ENCODE data around the gene NDUFS2.

Gene NDUFS2

DNA sequence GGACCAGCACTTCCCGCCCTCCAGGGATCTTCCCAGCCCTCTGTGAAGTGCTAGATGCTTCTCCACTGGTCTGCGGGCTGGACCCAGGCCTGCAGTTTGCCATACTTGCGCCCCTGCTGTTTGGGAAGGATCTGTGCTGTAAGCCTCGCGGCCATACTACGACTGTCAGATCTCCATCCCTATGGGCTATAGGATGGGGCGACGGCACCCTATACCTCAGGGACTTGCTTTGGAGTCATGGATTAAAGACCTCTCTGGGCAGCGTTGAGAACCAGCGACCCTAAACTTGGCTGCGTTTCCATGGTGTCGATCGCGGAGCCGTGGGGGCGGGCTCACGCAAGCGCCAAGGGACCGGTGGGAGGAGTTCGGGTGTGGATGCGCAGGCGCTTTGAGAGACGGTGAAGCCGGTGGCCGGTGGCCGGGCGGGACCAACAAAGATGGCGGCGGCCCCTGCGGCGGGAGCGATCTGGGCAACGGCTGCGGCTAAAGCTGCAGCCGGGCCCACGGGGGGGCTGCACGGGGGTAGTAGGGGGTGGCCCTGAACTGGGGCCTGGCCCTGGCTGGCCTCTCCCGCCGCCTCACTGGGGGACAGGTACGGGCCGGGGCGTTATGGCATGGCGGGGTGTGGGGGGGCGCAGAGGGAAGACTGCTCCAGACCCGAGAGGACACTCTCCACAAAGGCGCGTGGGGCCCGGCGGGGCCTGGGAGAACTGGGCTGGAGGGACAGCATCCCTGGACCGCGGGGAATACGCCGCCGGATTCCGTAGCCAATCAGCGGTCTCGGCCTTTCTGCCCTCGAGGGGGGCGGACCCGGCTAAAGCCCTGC is 42.9 kb upstream of the NDUFS2 start, which contains the start of gene USP21:
TSS of gene USP21 (plus strand) at position 414 of the 826 bp plus-strand sequence. CDS start 1,141 bp downstream, outside the sequence.
- TF ChIP-seq, protein P1, sequence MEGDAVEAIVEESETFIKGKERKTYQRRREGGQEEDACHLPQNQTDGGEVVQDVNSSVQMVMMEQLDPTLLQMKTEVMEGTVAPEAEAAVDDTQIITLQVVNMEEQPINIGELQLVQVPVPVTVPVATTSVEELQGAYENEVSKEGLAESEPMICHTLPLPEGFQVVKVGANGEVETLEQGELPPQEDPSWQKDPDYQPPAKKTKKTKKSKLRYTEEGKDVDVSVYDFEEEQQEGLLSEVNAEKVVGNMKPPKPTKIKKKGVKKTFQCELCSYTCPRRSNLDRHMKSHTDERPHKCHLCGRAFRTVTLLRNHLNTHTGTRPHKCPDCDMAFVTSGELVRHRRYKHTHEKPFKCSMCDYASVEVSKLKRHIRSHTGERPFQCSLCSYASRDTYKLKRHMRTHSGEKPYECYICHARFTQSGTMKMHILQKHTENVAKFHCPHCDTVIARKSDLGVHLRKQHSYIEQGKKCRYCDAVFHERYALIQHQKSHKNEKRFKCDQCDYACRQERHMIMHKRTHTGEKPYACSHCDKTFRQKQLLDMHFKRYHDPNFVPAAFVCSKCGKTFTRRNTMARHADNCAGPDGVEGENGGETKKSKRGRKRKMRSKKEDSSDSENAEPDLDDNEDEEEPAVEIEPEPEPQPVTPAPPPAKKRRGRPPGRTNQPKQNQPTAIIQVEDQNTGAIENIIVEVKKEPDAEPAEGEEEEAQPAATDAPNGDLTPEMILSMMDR (IDR thresholded peaks at IDR 0.05; ENCODE audit: insufficient read depth, low read length, missing control alignments), result peak; percentile 38
- DNase-seq (ENCODE audit: low read depth, low spot score), result no peak
- POLR2A ChIA-PET, result interaction anchor here (1.0 kb wide), 1 partner anchor 39 kb away, joined by 3 read pairs; the partner anchor contains the start of gene ADAMTS4
- CTCF ChIA-PET, result interaction anchor here (2.4 to 2.7 kb wide), 2 partner anchors 21 to 26 kb away, joined by 9 to 10 read pairs; partner anchors contain the start of gene DEDD
- H3K4me3 ChIP-seq (ENCODE audit: low read depth, low read length), result peak within 1 kb of the TSS; percentile 90

DNA sequence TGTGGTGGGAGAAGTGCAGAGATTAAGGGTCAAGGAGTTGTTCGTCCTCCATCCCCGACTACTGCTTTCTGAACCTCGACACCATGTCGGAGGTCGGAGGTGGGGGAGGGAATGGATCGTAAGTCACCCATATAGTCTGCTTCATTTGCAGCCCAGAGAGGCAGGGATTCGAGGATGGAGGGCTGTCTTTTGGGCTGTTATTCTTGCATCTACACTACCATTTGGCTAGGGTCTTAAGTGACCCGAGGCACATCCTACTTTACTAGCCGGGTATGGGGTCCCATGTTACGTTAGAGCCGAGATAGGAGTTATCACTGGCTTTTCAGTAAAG is 42.3 kb upstream of the NDUFS2 start:
- TF ChIP-seq, protein P1 (IDR thresholded peaks at IDR 0.05; ENCODE audit: insufficient read depth, low read length, missing control alignments), result no peak
- ChIA-PET CTCF (interaction anchor here (2.7 kb wide), 1 partner anchor 26 kb away, joined by 9 read pairs; the partner anchor contains the start of gene DEDD), POLR2A (interaction anchor here (1.0 kb wide), 1 partner anchor 39 kb away, joined by 3 read pairs; the partner anchor contains the start of gene ADAMTS4)
- no peak for DNase-seq (ENCODE audit: low read depth, low spot score)
- H3K4me3 ChIP-seq (ENCODE audit: low read depth, low read length), result peak overlapping the region; percentile 90

DNA sequence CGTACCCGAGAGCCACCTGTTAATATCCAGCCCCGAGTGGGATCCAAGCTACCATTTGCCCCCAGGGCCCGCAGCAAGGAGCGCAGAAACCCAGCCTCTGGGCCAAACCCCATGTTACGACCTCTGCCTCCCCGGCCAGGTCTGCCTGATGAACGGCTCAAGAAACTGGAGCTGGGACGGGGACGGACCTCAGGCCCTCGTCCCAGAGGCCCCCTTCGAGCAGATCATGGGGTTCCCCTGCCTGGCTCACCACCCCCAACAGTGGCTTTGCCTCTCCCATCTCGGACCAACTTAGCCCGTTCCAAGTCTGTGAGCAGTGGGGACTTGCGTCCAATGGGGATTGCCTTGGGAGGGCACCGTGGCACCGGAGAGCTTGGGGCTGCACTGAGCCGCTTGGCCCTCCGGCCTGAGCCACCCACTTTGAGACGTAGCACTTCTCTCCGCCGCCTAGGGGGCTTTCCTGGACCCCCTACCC is 41.5 kb upstream of the NDUFS2 start:
- TF ChIP-seq, protein P1 (IDR thresholded peaks at IDR 0.05; ENCODE audit: insufficient read depth, low read length, missing control alignments), result no peak
- no peak for DNase-seq (ENCODE audit: low read depth, low spot score)
- ChIA-PET POLR2A (interaction anchor here (1.0 kb wide), 1 partner anchor 38 kb away, joined by 3 read pairs; the partner anchor contains the start of gene ADAMTS4), CTCF (interaction anchor here (1.0 to 1.2 kb wide), 2 partner anchors 10 to 63 kb away, joined by 3 to 4 read pairs; partner anchors contain the start of gene KLHDC9)
- H3K4me3 ChIP-seq (ENCODE audit: low read depth, low read length), result no peak overlapping the region

DNA sequence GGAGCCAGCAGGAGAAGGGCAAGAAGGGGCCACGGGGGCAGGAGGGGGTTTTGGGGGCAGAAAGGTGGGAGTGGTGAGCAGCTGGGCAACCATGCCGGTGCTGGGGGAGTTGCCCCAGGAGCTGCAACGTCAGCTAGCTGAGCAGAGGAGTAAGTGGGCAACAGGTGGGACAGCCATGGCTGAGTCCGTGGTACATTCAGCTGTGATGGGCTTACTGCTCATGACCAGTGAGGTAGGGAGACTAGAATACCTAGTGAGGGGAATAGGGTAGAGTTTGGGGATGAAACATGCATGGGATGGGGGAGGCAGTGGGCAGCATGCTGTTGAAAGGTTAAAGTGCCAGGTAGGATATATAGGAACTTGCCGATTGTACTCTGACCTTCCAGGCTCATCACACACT is 40.5 kb upstream of the NDUFS2 start:
- CTCF ChIA-PET, result interaction anchor here (0.8 to 1.3 kb wide), 6 partner anchors 10 to 64 kb away, joined by 3 to 4 read pairs (median 3); partner anchors contain the start of gene KLHDC9
- POLR2A ChIA-PET, result no interaction called here
- no peak overlapping the region for H3K4me3 ChIP-seq (ENCODE audit: low read depth, low read length)
- no peak for DNase-seq (ENCODE audit: low read depth, low spot score)
- TF ChIP-seq, protein P1 (IDR thresholded peaks at IDR 0.05; ENCODE audit: insufficient read depth, low read length, missing control alignments), result no peak

DNA sequence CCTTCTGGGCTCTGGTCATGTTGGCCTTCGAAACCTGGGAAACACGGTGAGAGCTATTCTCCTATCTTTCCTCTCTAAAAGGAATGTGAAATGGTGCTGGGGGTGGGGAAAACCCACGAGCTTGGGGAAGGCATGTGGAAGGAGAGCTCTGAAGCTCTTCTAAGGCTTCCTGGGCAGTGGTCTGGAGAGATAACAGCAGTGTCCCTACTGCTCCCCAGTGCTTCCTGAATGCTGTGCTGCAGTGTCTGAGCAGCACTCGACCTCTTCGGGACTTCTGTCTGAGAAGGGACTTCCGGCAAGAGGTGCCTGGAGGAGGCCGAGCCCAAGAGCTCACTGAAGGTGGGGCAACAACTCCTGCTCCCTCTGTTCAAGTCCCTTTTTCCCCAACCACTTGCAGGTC is 40.1 kb upstream of the NDUFS2 start:
- CTCF ChIA-PET, result interaction anchor here (0.6 to 1.3 kb wide), 6 partner anchors 9 to 172 kb away, joined by 3 to 4 read pairs (median 3); no protein-coding TSS in a partner anchor
- POLR2A ChIA-PET, result no interaction called here

More for the DNA sequence above, 40.1 kb upstream of the NDUFS2 start:
- H3K4me3 ChIP-seq (ENCODE audit: low read depth, low read length), result no peak overlapping the region
- DNase-seq (ENCODE audit: low read depth, low spot score), result no peak
- TF ChIP-seq, protein P1 (IDR thresholded peaks at IDR 0.05; ENCODE audit: insufficient read depth, low read length, missing control alignments), result no peak
